NCI-H345 treated with DMSO at 0.1 percent for 48 hours (cell line): Measurements from ENCODE around the gene MAPK10.
A peak's percentile ranks its signal among the peaks of the same experiment; 100 is the strongest.

Experiments
- DNase-seq: peaks from one replicate; lab custom pipeline; 2025; ENCODE audit not compliant: unreplicated experiment; lab: John Stamatoyannopoulos, UW

MAPK10 gene

DNA sequence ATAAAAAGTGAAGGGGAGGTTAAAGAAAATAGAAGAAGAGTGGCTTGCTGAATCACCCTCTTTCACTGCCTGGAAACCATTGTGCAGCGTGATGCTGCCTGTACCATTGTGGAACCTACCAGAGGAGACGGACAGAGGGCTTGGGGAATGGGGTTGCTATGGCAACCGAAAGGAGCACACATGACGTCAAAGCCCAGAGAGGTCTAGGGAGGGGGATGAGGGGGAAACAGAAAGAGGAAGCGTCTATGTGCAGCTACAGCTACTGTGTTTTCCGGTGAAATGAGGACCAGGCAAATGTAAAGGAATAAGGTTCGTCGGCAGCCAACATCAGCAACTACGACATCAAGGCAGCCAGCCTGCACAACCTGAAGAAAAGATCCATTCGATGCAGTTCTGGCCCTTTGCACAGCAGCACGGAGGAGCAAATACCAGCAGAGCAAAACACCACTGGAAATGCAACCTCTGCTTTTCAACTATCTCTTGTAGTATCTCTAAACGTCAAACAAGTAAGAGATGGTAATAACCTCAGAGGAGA lies at the start of gene MAPK10:
Gene MAPK10 (minus strand): TSS at position 110 of the 535 bp plus-strand sequence.
- peak; percentile 51 for DNase-seq

DNA sequence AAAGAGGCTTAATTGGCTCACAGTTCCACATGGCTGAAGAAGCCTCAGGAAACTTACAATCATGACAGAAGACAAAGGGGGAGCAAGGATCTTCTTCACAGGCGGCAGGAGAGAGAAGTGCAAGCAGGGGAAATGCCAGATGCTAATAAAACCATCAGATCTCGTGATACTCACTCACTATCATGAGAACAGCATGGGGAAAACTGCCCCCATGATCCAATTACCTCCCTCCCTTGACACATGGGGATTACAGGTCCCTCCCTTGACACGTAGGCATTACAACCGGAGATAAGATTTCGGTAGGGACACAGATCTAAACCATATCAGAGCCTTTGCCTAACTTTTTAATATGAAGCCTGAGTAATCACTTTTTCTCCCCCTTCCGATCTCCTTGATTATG lies 43.7 kb upstream of the MAPK10 start:
- no peak for DNase-seq

DNA sequence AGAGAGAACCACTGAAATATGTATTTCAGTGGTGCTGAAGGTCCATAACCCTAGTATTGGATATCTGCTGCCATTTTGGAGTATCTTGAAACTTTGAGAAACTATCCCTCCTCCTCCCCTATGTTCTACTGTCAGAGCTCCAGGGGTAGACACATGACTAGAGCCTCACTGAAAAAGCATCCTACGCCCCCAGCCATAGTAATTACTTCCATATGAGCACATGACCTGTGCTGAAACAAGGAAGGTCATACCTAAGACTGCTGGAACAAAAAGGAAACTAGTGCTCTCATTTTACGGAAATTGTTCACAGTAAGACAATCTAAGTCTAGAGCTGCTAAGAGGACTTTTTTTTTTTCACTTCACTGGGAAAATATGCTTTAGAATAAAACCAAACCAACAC lies 42.0 kb upstream of the MAPK10 start:
- no peak for DNase-seq

- no peak for DNase-seq
Measured at GRCh38 chr4:86400216-86400615, 40.4 kb upstream of the MAPK10 start.

DNA sequence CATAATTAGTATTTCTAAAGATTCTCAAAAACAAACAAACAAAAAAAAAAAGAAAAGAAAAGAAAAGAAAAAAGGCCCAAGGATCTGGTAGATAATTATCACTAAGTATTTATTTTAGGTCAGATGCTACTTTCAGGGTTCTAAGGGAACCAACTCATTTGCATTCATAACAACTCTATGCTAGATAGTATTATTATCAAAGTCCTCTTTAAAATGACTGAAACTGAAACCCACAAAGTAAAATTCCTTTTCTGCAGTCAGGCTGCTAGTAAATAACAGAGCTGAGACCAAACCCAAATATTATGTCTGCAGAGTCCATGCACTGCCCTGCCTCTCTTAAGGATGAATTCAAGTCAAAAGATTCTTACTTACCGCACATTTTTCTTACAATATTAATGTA lies 38.3 kb upstream of the MAPK10 start:
- DNase-seq: no peak

DNA sequence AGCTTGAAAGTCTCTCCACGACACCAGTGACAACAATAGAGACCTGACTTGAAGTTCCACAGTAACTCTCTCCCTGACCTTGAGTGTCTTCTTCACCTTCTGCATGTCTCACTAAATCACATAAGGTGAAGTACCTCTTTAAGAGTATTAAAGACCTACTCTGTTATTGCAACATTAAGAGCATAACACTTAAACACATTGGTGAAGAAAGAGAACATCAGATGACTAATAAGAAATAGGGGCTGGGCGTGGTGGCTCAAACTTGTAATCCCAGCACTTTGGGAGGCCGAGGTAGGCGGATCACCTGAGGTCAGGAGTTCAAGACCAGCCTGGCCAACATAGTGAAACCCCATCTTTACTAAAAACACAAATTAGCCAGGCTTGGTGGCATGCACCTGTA lies 33.9 kb upstream of the MAPK10 start:
- DNase-seq: no peak

- DNase-seq: no peak
Measured at GRCh38 chr4:86389664-86390063, 29.8 kb upstream of the MAPK10 start.

DNA sequence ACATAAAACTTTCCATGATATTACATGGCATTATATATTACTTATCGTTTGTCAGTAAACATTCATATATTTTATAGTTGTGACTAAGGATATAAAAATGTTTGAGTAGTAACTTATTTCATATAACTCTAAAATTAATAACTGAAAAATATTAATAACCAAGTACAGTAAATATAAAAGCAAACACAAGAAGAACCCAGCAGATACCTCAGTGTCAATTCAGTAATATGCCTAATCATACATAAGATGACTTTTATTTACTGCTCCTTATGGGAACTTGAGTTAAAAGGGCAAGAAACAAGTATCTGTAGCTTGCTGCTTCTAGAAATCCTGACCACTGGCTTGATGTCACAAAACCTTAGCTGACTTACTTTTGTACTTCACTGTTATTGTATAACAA lies 28.4 kb upstream of the MAPK10 start:
- DNase-seq: no peak

- no peak for DNase-seq
Measured at GRCh38 chr4:86386817-86387415, 27.1 kb upstream of the MAPK10 start.

GRCh38 chr4:86386201-86386600 lies 26.3 kb upstream of the MAPK10 start:
- DNase-seq: no peak

DNA sequence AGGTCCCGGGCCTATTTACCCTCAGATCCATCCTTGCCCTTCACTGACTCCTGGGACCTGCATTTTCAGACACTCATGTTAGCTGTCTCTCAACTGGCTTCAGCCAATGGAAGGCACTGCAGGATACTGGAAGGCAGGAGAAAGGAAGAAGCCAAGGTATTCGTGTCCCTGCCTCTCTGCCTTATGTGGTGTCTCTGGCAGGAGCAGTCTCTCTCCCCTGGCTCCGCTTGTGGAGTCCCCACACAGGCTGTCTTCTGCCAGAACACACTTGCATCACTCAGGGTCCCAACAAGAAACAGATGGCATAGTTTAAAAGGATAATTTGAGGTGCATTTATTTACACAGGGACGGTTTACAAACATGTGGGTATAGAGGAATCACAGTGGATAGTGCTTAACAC lies 21.6 kb upstream of the MAPK10 start:
- DNase-seq: no peak

DNA sequence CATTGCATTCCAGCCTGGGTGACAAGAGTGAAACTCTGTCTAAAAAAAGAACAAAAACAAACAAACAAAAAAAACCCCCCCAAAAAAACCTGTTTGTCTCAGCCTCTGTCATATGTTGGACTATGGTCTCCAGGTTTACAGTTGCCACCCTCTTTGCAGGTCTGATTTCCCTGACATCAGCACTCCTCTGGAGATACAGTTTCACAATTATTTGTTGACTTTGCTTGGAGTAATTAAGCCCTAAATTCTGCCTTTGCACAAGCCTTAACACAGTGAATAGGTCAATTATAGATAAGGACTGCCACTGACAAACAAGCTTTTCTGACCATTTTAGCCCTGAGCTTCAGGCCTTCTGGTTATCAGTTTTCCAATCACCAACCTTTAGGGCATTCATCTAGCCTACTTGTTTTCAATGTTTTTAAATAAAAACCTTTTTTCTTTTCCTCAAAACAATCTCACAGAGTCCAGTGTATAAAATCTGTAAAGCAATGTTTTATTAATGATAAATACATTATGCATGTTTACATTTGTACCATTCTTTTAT lies 20.4 kb upstream of the MAPK10 start:
- DNase-seq: no peak

DNA sequence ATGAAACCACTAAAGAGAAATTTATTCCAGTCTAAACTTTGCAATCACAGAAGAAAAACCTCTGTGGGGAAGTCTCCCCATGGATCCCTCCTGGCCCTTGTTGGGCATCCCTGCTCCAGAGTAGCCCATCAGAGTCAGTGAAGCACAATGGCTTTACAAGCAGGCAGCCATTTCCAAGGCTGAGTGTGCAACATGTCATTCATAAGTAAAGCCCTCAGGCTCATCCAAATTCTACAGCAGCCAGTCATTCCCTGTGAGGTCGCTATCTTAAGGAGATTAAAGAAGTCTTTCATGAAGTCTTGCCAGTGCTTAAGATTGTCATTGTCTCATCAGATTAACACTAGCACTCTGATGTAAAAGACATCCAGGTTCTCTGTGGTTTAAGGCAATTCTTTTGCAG lies 17.0 kb upstream of the MAPK10 start:
- no peak for DNase-seq

GRCh38 chr4:86368433-86368832 lies 8.6 kb upstream of the MAPK10 start:
- DNase-seq: no peak

DNA sequence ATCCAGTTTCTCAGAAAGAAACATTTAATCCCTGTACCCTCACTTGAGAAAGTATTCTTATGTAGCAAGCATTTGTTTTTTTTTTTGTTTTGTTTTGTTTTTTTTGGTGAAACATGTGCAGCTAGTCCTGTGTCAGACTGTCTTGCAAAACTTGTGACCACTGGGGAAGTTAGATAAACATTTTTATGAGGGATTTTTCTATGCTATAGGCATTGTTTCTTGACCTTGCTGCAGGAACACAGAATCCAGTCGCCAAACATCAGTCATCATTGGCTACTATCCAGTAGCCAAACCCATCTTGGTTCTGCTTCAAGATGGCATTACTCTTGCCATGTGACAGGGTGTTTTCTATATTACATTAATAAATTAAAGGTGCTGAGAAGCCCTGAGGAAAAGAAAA lies 7.7 kb upstream of the MAPK10 start:
- DNase-seq: no peak

- DNase-seq: no peak
Measured at GRCh38 chr4:86366920-86367319, 7.1 kb upstream of the MAPK10 start.

DNA sequence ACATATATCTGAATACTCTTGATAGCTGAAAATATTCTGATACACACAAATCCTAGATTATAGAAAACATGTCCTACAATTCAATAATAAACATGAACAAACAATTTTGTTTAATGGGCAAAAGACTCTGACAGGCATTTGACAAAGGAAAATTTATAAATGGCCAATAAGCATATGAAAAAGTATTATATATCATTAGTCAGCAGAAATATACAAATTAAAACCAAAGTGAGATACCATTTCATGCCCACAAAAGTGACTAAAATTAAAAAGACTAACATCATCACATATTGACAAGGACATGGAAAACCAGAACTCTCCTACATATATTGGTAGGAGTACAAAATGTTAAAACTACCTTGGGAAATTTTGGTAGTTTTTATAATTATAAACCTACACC lies 2.7 kb upstream of the MAPK10 start:
- DNase-seq: no peak

GRCh38 chr4:86358257-86358656 lies 1.6 kb downstream of the MAPK10 start:
- no peak for DNase-seq

- peak; percentile 14 for DNase-seq
Measured at GRCh38 chr4:86357608-86358007, 2.2 kb downstream of the MAPK10 start.

DNA sequence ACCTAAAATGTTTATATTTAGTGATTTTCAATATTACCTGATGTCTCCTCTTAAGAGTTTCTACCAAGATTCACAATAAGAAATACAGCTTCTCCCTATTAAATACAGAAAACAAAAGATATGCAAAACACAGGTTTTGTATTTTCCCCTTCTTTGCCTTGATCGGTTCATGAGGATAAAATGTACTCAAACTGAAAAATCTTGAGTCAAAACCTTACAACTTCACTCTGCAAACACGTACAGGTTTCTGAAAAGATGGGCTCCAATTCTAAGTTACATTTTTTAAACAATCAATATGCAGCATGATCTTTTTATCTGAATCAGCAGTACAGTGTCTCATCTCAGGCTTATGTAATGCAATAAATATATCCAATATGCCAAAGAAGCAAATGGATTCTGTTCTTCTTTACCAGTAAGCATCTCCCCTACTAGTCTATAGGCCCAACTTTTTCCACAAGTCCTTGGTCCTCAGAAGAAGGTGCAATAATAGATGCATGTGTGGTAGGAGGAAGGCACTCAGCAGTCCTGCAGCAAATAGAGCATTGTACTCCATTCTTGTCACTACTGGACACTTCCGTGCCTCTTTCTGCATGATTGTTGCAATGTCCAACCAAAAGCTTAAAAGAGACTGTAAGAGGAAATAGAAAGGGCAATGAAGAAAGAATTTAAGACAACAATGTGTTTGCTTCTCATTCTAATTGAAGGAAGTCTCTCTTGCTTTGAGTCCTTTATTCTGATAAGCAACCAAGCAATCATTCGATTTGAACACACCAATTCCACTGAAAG lies 3.2 kb downstream of the MAPK10 start:
- no peak for DNase-seq

DNA sequence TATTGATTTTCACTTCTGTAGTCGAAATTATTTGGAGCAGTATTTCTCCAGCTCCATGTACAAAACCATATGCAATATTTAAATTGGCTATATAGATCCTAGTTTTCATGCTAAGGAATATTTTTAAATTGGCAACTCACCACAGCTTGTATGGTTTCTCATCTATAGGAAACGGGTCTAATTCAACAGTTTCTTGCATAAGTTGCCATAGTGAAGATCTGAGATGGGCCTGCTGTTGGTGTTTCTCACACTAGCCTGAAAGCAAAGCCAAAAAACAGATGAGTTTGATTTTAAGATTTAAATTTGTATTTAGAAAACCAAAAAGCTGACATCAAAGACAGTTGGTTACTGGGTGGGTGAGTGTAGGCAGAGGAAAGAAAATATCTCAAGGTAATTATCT lies 5.5 kb downstream of the MAPK10 start:
- no peak for DNase-seq

- no peak for DNase-seq
Measured at GRCh38 chr4:86346320-86346719, 13.5 kb downstream of the MAPK10 start.
